OCI-M2 (cell line): ENCODE data around the gene RNF144A.
"Not testable (repeated sequence)": the region's sequence is repeated elsewhere in the genome, so short reads cannot be mapped to it uniquely, and the experiment has no call there.

Source experiments
- DNase-seq: peaks from one replicate; lab custom pipeline; 2025; ENCODE audit not compliant: unreplicated experiment; lab: John Stamatoyannopoulos, UW

RNF144A gene

DNA sequence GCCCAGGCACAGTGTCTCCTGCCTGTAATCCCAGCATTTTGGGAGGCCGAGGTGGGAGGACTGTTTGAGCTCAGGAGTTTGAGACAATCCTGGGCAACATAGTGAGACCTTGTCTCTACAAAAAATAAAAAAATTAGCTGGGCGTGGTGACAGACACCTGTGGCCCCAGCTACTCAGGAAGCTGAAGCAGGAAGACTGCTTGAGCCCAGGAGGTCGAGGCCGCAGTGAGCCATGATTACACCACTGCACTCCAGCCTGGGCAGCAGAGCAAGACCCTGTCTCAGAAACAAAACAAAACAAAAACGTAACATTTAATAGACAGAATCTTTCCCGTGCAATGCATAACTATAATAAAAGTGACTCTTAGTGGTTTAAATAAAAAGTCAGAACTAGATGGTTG is 84.2 kb downstream of the RNF144A start:
- not testable (repeated sequence) for DNase-seq

- no peak for DNase-seq
These were observed 86.7 kb downstream of the RNF144A start for GRCh38 chr2:7003895-7004294.

DNA sequence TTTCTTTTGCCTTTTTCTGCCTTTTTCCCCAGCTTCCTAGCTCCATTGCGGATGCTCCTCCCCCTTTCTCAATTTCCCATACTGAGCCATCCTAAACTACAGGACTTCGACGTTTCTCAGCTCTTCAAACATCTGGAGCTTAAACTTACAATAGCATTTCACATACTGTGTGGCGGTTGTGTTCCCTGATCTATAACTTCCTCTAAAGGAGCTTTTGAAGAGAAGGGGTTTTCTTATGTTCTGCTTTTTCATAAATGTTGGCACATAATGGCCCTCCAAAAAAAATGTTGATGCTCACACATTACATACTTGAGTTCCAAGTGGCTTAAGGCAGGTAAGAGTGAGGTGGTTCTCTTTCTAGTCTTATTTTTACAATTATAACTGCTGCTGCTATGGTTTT is 87.4 kb downstream of the RNF144A start:
- DNase-seq: no peak

GRCh38 chr2:7007488-7007845 is 90.3 kb downstream of the RNF144A start:
- no peak for DNase-seq

GRCh38 chr2:7007846-7008741 is 90.9 kb downstream of the RNF144A start:
- no peak for DNase-seq

DNA sequence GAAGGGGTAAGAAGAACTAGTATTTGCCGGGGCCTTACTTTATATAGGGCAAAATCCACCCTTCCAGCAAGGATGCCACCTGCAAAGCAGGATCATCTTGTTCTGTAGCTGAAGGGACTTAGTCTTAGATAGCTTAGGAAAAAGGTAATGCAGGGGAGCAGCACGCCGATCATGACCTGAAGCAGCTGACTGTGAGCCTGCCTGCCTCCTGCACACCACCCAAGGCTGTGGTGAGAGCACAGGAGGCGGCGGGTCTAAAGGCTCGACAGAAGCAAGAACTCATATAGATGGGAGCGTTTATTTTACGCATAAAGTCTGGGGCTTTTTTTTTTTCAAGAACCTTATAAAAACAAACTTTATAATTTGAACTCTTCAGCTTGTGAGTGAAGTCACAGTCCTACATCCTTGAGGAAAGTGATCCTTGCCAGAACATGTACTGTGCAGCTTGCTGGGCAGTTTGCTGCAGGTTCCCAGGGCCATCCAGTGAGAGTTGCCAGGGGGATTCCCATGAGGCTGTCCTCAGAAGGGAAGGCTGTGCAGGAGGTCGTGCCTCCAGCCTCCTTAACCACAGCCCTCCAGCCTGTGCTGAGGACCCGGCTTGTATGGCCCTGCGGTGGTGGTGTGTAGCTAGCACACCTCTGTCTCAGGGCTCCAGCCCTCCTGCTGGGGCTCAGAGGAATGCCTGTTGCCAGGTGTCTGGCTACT is 92.1 kb downstream of the RNF144A start:
- no peak for DNase-seq

DNA sequence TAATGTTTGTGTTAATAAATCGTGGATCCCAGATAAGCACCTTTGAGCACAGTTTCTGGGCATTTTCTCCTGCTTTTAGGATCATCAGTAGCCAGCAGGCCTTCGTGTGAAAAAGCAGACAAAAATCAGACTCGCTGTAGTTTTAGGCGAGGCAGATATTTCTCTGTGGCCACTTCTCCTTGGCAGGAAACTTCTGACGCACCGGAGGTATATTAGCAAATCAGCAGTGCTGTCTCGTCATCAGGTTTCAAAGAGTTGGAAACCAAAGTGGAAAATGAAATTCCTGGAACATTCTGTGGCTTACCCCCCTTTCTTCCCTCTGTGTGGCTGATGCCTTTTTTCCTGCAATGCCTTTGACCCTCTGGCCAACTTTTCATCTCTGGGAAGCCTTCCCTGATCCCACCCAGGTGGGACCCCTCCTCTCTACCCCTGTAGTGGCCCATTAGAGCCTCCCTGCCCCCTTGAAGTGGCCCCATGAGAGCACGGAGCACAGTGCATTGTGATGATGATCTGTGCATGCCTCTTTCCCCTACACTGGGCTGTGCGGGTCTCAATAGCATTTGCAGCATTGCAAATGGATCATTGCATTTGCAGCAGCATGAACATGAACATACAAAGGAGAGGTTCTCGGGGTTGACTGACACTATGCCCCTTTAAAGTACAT is 93.3 kb downstream of the RNF144A start:
- DNase-seq: no peak

GRCh38 chr2:7011356-7012083 is 94.3 kb downstream of the RNF144A start:
- DNase-seq: no peak

GRCh38 chr2:7012141-7012764 is 95.0 kb downstream of the RNF144A start:
- no peak for DNase-seq

- DNase-seq: no peak
These were observed 96.4 kb downstream of the RNF144A start for GRCh38 chr2:7013471-7014160.

DNA sequence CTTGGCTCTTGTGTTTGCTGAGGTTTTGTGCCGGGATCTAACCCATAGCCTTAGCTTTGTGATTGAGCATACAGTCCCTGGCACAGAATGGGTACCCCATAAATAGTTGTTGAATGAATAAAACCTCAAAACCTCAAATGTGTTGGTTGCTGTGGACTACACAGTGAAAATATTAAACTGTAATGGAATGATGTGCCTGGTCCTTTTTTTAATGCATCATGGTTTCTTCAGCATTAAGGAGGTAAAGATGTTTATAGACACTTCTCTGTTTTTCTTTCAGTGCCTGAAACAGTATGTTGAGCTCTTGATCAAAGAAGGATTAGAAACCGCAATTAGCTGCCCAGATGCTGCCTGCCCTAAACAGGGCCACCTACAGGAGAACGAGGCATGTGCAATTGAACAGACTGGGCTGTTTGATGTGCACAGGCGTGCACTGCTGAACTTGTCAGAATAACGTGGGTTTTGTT is 97.0 kb downstream of the RNF144A start:
- DNase-seq: no peak

DNA sequence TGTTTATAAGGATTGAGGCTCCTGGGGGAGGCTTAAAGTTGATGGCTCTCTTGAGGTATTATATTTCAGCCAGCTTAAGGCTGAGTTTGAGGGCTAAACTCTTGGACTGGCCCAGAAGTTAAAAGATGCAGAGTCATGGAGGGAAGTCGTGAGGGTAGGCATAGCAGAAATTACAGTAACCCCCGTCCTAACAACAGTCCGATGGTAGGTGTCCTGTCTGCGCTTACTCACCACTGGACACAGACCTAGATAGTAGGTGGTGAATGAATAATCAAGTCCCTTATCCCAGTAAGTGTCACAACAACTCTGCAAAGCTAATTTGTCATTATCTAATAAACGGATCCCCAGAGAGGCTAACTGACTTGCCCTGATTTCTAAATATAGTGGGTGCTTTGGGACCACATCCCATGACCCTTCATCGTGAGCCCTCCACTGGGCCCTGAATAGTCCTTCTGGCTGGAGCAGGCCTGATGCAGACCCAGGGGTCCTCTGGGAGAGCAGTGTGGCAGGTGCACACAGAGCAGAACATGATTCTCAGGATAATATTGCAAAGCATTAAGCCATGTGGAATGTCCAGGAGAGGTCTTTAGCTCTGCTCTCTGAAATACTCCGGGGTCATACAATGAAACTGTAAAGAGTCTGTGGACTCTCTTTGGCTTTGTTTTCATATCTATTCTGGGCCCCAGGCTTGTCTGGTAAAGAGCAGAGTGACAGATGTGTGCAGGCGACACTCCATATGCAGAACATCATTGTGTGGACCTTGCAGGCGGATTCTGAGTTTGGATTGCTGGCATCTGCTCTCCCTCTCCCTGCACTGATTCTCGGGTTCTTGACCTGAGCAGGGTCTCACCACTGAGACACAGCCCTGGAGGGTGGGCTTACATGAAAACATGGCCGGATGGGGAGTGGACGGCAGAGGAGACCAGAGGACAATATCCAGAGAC is 98.1 kb downstream of the RNF144A start:
- no peak for DNase-seq

GRCh38 chr2:7016148-7016547 is 98.9 kb downstream of the RNF144A start:
- no peak for DNase-seq

- DNase-seq: no peak
These were observed 99.5 kb downstream of the RNF144A start for GRCh38 chr2:7016601-7017211.

- DNase-seq: no peak
These were observed 100.6 kb downstream of the RNF144A start for GRCh38 chr2:7017671-7018281.

GRCh38 chr2:7018282-7018701 is 101.1 kb downstream of the RNF144A start:
- DNase-seq: no peak

DNA sequence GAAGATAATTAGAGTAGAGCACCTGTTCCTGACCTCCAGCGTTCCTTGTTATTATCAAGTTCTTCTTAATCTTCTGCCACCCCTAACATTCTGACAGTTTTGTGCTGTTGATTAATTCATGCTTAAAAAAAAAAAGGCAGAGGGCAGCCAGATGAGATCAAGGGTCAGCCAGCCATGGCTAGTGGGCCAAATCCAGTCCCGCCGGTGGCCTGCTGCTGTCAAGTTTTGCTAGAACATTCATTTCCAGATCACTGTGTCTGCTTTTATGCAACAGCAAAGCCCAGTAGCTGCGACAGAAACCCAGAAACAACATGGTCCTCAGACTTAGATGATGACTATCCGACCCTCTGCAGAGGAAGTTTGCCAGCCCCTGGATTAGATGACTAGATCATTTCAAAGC is 101.6 kb downstream of the RNF144A start:
- DNase-seq: no peak

- DNase-seq: no peak
These were observed 102.0 kb downstream of the RNF144A start for GRCh38 chr2:7019191-7019590.
